ENCODE measurements around the gene SLC38A1.

SLC38A1 gene

DNA sequence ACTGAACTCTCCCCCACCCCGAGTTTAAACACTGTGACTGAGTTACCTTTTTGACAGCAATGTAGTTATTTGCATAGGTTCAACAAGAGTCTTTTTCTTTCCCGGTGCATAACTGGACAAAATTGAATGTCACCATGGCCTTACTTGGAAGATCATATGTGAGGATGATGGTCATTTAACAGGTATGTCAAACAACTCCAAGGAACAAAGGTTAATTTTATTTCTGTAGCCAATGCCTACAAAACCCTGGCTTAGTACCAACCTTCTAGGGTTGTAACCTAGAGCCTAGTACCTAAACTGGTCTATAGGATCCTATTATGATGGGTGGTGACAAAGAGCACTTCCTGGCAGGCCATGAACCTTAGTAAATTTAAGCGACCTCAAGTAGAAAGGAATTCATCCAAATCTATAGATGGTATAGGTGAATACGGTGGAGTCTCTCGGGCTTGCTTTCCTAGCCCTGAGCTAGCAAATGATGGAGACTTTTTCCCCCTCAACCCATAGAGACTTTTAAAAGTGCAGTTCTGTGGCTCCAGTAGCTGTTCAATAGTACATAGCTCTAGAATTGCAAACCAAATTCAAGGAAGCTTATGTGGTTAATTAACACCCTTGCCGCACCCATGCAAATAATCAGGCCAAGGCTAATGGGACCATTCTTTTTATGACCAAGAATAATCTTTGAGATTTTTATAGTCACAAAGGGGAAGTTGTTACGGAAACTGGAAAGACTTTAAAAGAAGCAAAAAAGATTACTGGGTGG lies 89.0 kb downstream of the SLC38A1 start:
- H3K4me3 ChIP-seq (ENCODE audit: low read depth, low read length): no peak overlapping the region
- TF ChIP-seq CTCF (IDR thresholded peaks at IDR 0.05; ENCODE audit: low read depth, low read length, missing control alignments): no peak
- no peak for DNase-seq (ENCODE audit: low read depth)

- DNase-seq (ENCODE audit: low read depth): no peak
- no peak overlapping the region for H3K4me3 ChIP-seq (ENCODE audit: low read depth, low read length)
- TF ChIP-seq CTCF (IDR thresholded peaks at IDR 0.05; ENCODE audit: low read depth, low read length, missing control alignments): no peak
Observed at GRCh38 chr12:46177837-46178608, 90.8 kb downstream of the SLC38A1 start.

DNA sequence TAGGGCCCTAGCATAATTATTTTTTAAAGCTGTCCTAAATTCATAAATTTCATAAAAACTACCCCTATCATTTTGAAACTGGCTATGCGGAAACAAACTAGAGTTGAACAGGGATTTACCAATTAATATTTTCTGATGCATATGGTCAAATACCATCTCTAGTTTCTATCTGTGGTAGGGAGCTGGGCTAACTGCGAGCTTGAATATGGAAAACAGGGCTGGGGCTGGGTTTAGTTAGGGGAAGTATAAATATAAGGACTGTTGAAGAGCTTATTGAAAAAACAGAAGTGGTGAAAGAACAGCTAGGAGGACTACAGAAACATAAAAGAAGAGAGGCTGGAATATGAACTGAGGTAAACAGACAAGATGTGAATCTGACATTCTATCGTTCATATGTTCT lies 91.8 kb downstream of the SLC38A1 start:
- TF ChIP-seq CTCF (IDR thresholded peaks at IDR 0.05; ENCODE audit: low read depth, low read length, missing control alignments): no peak
- DNase-seq (ENCODE audit: low read depth): no peak
- no peak overlapping the region for H3K4me3 ChIP-seq (ENCODE audit: low read depth, low read length)

GRCh38 chr12:46174919-46175318 lies 93.9 kb downstream of the SLC38A1 start:
- no peak overlapping the region for H3K4me3 ChIP-seq (ENCODE audit: low read depth, low read length)
- no peak for DNase-seq (ENCODE audit: low read depth)
- no peak for TF ChIP-seq CTCF (IDR thresholded peaks at IDR 0.05; ENCODE audit: low read depth, low read length, missing control alignments)

- no peak overlapping the region for H3K4me3 ChIP-seq (ENCODE audit: low read depth, low read length)
- no peak for TF ChIP-seq CTCF (IDR thresholded peaks at IDR 0.05; ENCODE audit: low read depth, low read length, missing control alignments)
- no peak for DNase-seq (ENCODE audit: low read depth)
Observed at GRCh38 chr12:46174061-46174662, 94.7 kb downstream of the SLC38A1 start.

- DNase-seq (ENCODE audit: low read depth): no peak
- no peak overlapping the region for H3K4me3 ChIP-seq (ENCODE audit: low read depth, low read length)
- TF ChIP-seq CTCF (IDR thresholded peaks at IDR 0.05; ENCODE audit: low read depth, low read length, missing control alignments): no peak
Observed at GRCh38 chr12:46168426-46168825, 100.4 kb downstream of the SLC38A1 start.

Data from GM12864 (cell line).